Measurements from ENCODE around the gene SNCB.

The SNCB gene

DNA sequence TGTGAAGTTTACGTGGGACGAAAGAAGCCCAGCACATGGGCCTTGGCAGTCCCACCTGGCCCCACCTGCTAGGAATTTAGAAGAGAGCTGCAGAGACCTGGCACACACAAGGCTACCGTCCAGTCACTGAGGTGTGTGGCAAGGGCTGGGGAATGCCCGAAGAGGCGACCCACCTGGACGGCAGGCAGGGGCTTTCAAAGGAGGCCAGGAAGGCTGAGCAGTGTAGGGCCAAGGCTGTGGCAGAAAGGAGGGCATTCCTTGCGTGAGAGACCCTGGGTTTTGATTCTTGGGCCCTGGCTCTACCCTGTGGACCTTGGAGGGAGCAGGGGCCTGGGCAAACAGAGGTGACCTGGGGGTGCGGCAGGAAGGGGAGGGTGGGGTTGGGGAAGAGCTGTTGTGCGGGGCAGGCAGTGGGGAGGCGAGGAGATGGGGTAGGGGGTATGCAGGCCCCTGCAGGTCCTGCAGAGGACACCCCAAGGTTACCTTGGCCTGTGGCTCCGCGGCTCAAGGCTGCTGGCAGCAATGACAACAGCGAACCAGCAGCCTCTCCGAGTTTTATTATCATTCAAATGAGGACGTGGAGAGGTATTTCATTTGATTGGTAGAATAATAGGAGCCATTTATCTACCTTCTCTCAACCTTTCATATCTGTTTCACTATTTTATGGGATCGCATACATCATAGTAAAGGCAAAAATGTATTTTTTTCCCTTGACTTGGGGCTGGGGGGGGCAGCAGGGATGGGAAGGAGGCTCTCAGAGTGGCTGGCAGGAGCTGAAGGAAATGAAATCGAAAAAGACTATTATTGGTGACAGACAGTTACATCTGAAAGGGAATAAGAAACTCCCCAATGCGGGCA, 41.8 kb upstream of the SNCB start:
- Histone ChIP-seq H3K36me3 (ENCODE audit: control insufficient read depth in 1 of 2, insufficient read depth in 2 of 2, low read length in 2 of 2) (no peaks in the 10 kb centered on the region), H3K9ac (ENCODE audit: low read length) (no peak overlapping the region), H3K79me2 (ENCODE audit: control insufficient read depth, insufficient read depth, low read length, poor library complexity) (no peaks in the 10 kb centered on the region), H2AFZ (ENCODE audit: insufficient read depth, low read length, poor library complexity) (no peak overlapping the region), H2BK120ac (ENCODE audit: insufficient read depth, low read length, poor library complexity) (no peak overlapping the region), H3K4me3 (ENCODE audit: low read depth, low read length) (no peak overlapping the region), H4K12ac (ENCODE audit: low read depth, low read length) (no peak overlapping the region), H3K9me3 (ENCODE audit: insufficient read depth, low read depth, low read length) (no peaks in the 10 kb centered on the region), H4K91ac (ENCODE audit: low read depth, low read length) (no peak overlapping the region), H3K4ac (ENCODE audit: low read depth, low read length) (no peak overlapping the region), H3K14ac (ENCODE audit: low read length) (no peak overlapping the region), H3K27me3 (ENCODE audit: insufficient read depth, low read length) (no peaks in the 10 kb centered on the region), H3K27ac (ENCODE audit: low read depth, low read length) (no peak overlapping the region), H3K18ac (ENCODE audit: low read length) (no peak overlapping the region), H2BK5ac (ENCODE audit: low read depth, low read length, poor library complexity) (no peak overlapping the region), H3K4me2 (ENCODE audit: low read length) (no peak overlapping the region), H4K8ac (ENCODE audit: low read depth, low read length) (no peak overlapping the region), H3K4me1 (ENCODE audit: control insufficient read depth in 1 of 2, insufficient read depth in 2 of 2, low read length in 2 of 2) (no peaks in the 10 kb centered on the region), H2AK5ac (ENCODE audit: low read length) (no peak overlapping the region), H3K23ac (ENCODE audit: low read length) (no peak overlapping the region), H3K79me1 (ENCODE audit: low read length) (no peaks in the 10 kb centered on the region), H2BK12ac (ENCODE audit: low read length) (no peak overlapping the region)
- WGBS (ENCODE audit: extremely low coverage, insufficient coverage, insufficient read length) = no CpG with 5 or more reads among the region's 18 CpGs
- no peak for DNase-seq

DNA sequence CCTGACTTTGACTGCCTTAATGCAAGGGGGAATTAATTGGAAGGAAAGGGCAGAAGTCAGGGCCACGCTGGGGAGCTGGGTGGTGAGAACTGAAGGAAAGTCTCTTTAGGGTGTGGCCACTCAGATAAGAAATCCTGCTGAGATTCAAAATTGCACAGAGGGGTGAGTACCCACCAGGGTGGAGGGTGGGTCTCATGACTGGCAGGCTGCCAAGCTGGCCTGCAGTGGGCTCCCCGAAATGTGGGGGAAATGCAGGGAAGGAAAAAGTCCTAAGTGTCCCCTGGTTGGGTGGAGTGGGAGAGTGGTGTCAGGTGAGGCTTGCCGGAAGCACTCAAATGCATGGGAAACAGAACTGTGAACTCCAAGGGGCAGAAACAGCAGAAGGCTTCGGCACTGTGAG, 41.1 kb upstream of the SNCB start:
- no peaks in the 10 kb centered on the region for H3K27me3 ChIP-seq (ENCODE audit: insufficient read depth, low read length)
- H3K27ac ChIP-seq (ENCODE audit: low read depth, low read length) = no peak overlapping the region
- no peak overlapping the region for H2AFZ ChIP-seq (ENCODE audit: insufficient read depth, low read length, poor library complexity)
- H3K4me2 ChIP-seq (ENCODE audit: low read length) = no peak overlapping the region
- no peak overlapping the region for H3K4me3 ChIP-seq (ENCODE audit: low read depth, low read length)
- H4K12ac ChIP-seq (ENCODE audit: low read depth, low read length) = no peak overlapping the region
- no peak overlapping the region for H4K8ac ChIP-seq (ENCODE audit: low read depth, low read length)
- H3K9ac ChIP-seq (ENCODE audit: low read length) = no peak overlapping the region
- no peak overlapping the region for H3K18ac ChIP-seq (ENCODE audit: low read length)
- no peak overlapping the region for H2AK5ac ChIP-seq (ENCODE audit: low read length)
- no peaks in the 10 kb centered on the region for H3K4me1 ChIP-seq (ENCODE audit: control insufficient read depth in 1 of 2, insufficient read depth in 2 of 2, low read length in 2 of 2)
- no peaks in the 10 kb centered on the region for H3K79me2 ChIP-seq (ENCODE audit: control insufficient read depth, insufficient read depth, low read length, poor library complexity)
- no peaks in the 10 kb centered on the region for H3K9me3 ChIP-seq (ENCODE audit: insufficient read depth, low read depth, low read length)
- no peak overlapping the region for H2BK120ac ChIP-seq (ENCODE audit: insufficient read depth, low read length, poor library complexity)
- H2BK5ac ChIP-seq (ENCODE audit: low read depth, low read length, poor library complexity) = no peak overlapping the region
- H3K36me3 ChIP-seq (ENCODE audit: control insufficient read depth in 1 of 2, insufficient read depth in 2 of 2, low read length in 2 of 2) = no peaks in the 10 kb centered on the region
- H3K14ac ChIP-seq (ENCODE audit: low read length) = no peak overlapping the region
- no peak overlapping the region for H2BK12ac ChIP-seq (ENCODE audit: low read length)
- no peaks in the 10 kb centered on the region for H3K79me1 ChIP-seq (ENCODE audit: low read length)
- WGBS (ENCODE audit: extremely low coverage, insufficient coverage, insufficient read length) = no CpG with 5 or more reads among the region's 4 CpGs
- H3K4ac ChIP-seq (ENCODE audit: low read depth, low read length) = no peak overlapping the region
- H4K91ac ChIP-seq (ENCODE audit: low read depth, low read length) = no peak overlapping the region
- no peak for DNase-seq
- no peak overlapping the region for H3K23ac ChIP-seq (ENCODE audit: low read length)

DNA sequence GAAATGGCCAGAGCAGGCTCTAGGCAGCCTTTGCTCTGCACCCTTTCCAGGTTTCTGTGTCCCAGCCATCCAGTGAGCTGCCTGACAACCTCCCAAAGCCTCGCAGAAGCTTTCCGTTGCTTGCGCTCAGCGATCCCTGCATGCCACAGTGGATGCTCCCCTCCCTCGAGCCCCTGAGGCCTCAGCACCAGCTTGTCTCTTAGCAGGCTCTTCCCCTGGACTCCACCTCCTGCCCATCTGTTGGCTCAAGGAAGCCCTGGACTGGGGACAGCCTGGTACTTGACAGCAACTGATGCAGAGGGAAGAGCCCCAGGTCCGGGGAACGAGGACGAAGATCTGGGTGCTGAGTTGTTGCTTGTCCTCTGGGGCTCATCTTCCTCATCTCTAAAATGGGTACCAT, 40.1 kb upstream of the SNCB start:
- Histone ChIP-seq H3K4me1 (ENCODE audit: control insufficient read depth in 1 of 2, insufficient read depth in 2 of 2, low read length in 2 of 2) (no peaks in the 10 kb centered on the region), H3K27me3 (ENCODE audit: insufficient read depth, low read length) (no peaks in the 10 kb centered on the region), H4K91ac (ENCODE audit: low read depth, low read length) (no peak overlapping the region), H3K4me2 (ENCODE audit: low read length) (no peak overlapping the region), H3K79me2 (ENCODE audit: control insufficient read depth, insufficient read depth, low read length, poor library complexity) (no peaks in the 10 kb centered on the region), H4K12ac (ENCODE audit: low read depth, low read length) (no peak overlapping the region), H3K23ac (ENCODE audit: low read length) (no peak overlapping the region), H2BK12ac (ENCODE audit: low read length) (no peak overlapping the region), H3K27ac (ENCODE audit: low read depth, low read length) (no peak overlapping the region), H3K79me1 (ENCODE audit: low read length) (no peaks in the 10 kb centered on the region), H3K4me3 (ENCODE audit: low read depth, low read length) (no peak overlapping the region), H2BK5ac (ENCODE audit: low read depth, low read length, poor library complexity) (no peak overlapping the region), H3K18ac (ENCODE audit: low read length) (no peak overlapping the region), H3K9me3 (ENCODE audit: insufficient read depth, low read depth, low read length) (no peaks in the 10 kb centered on the region), H3K9ac (ENCODE audit: low read length) (no peak overlapping the region), H3K4ac (ENCODE audit: low read depth, low read length) (no peak overlapping the region), H3K36me3 (ENCODE audit: control insufficient read depth in 1 of 2, insufficient read depth in 2 of 2, low read length in 2 of 2) (no peaks in the 10 kb centered on the region), H2BK120ac (ENCODE audit: insufficient read depth, low read length, poor library complexity) (no peak overlapping the region), H2AFZ (ENCODE audit: insufficient read depth, low read length, poor library complexity) (no peak overlapping the region), H4K8ac (ENCODE audit: low read depth, low read length) (no peak overlapping the region), H3K14ac (ENCODE audit: low read length) (no peak overlapping the region), H2AK5ac (ENCODE audit: low read length) (no peak overlapping the region)
- no CpG with 5 or more reads among the region's 8 CpGs for WGBS (ENCODE audit: extremely low coverage, insufficient coverage, insufficient read length)
- no peak for DNase-seq

DNA sequence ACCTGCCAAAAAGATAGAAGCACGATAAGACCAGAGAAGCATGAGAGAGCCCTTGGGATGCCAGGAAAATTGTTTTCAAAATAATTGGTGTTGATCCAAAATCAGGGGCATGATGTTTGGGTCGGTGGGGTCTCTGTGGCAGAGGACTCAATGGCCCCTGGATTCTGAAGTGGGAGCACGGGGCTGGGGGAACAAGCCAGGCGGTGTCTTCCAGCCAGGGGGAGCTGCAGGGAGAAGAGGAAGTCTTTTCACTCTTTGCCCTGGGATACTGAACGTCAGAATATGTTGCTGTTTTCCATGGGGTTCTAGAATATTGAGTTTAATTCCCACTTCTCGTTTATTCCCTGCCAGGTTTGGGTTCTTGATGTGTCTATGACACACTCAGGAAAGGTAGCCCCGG, 37.3 kb upstream of the SNCB start:
- Histone ChIP-seq H2BK5ac (ENCODE audit: low read depth, low read length, poor library complexity) (no peak overlapping the region), H3K9ac (ENCODE audit: low read length) (no peak overlapping the region), H3K23ac (ENCODE audit: low read length) (no peak overlapping the region), H4K91ac (ENCODE audit: low read depth, low read length) (no peak overlapping the region), H2AFZ (ENCODE audit: insufficient read depth, low read length, poor library complexity) (no peak overlapping the region), H3K79me1 (ENCODE audit: low read length) (no peaks in the 10 kb centered on the region), H3K18ac (ENCODE audit: low read length) (no peak overlapping the region), H3K14ac (ENCODE audit: low read length) (no peak overlapping the region), H3K27me3 (ENCODE audit: insufficient read depth, low read length) (no peaks in the 10 kb centered on the region), H3K4me2 (ENCODE audit: low read length) (no peak overlapping the region), H2BK12ac (ENCODE audit: low read length) (no peak overlapping the region), H3K36me3 (ENCODE audit: control insufficient read depth in 1 of 2, insufficient read depth in 2 of 2, low read length in 2 of 2) (no peaks in the 10 kb centered on the region), H4K8ac (ENCODE audit: low read depth, low read length) (no peak overlapping the region), H3K27ac (ENCODE audit: low read depth, low read length) (no peak overlapping the region), H3K4ac (ENCODE audit: low read depth, low read length) (no peak overlapping the region), H2BK120ac (ENCODE audit: insufficient read depth, low read length, poor library complexity) (no peak overlapping the region), H3K79me2 (ENCODE audit: control insufficient read depth, insufficient read depth, low read length, poor library complexity) (no peaks in the 10 kb centered on the region), H3K9me3 (ENCODE audit: insufficient read depth, low read depth, low read length) (no peaks in the 10 kb centered on the region), H2AK5ac (ENCODE audit: low read length) (no peak overlapping the region), H3K4me1 (ENCODE audit: control insufficient read depth in 1 of 2, insufficient read depth in 2 of 2, low read length in 2 of 2) (no peaks in the 10 kb centered on the region), H3K4me3 (ENCODE audit: low read depth, low read length) (no peak overlapping the region), H4K12ac (ENCODE audit: low read depth, low read length) (no peak overlapping the region)
- no peak for DNase-seq
- no CpG with 5 or more reads among the region's 7 CpGs for WGBS (ENCODE audit: extremely low coverage, insufficient coverage, insufficient read length)
